Pancreas (tissue), 10 donors: Measurements from ENCODE around the gene KCND2. TPM values are rescaled to one million over a fixed set of nuclear protein-coding genes. Genes with fewer than 3 reads are reported as not detected.

Experiments
- ATAC-seq, 4 donors: fragments of 200-7000 bp; cut with Tn5 transposase; one replicate each; pipeline versions ENCODE4 v1.8.0 to v1.9.1; 2020; ENCODE audit warnings: mild to moderate bottlenecking in 4 of 4, moderate library complexity in 4 of 4
- DNase-seq, 6 donors: peaks; one replicate each; pipeline ENCODE4 v3.0.0-alpha.2; 2020
- FAIRE-seq: peaks from 2 replicates; lab custom pipeline; 2012; peaks lifted over from hg19 to GRCh38; lab: Jason Lieb, UNC
- H3K27ac ChIP-seq, 4 donors: fragments of 200-600 bp; sonication (generic); 1 replicate in 3 of 4; 2 replicates in 1 of 4; pipeline versions ENCODE4 v1.5.0 to v1.8.0; 2020
- H3K27me3 ChIP-seq, 4 donors: fragments of 200-600 bp; one replicate each; pipeline ENCODE4 v1.8.0; 2021
- H3K36me3 ChIP-seq, 3 donors: fragments of 200-600 bp; sonication (generic) in 1 of 3; one replicate each; pipeline versions ENCODE4 v1.5.0 to v1.8.0; 2020 to 2021
- H3K4me1 ChIP-seq, 3 donors: fragments of 200-600 bp; one replicate each; pipeline ENCODE4 v1.8.0; 2021
- H3K4me3 ChIP-seq, 4 donors: fragments of 200-600 bp; sonication (generic) in 2 of 4; one replicate each; pipeline versions ENCODE4 v1.5.0 to v1.8.0; 2020 to 2021
- H3K9me3 ChIP-seq, 4 donors: fragments of 200-600 bp; one replicate each; pipeline ENCODE4 v1.8.0; 2021
- WGBS, 2 donors: extraction: QIAGEN DNeasy Blood & Tissue Kit; methylation state at CpG; one replicate each; pipeline ENCODE4 v1.1.7; 2013; 5-methylcytosine and 5-hydroxymethylcytosine counted together
- intact Hi-C, 3 donors: fragments of 100-400 bp; cut with DNase I; formaldehyde crosslinking; loops; one replicate each; pipeline versions ENCODE4 v1.11.1 to v1.14.2; 2022
- polyA plus RNA-seq, 2 donors: library from polyadenylated mRNA; stranded (reverse); fragments of 200-250 nt; gene quantifications; one replicate each; pipeline ENCODE4 v1.2.3, GENCODE V29; 2013
- total RNA-seq, 6 donors: library from RNA; stranded (reverse); fragmentation: NEBNext Ultra II Directional in 4 of 6; extraction: Animal tissue kit (Norgen Biotek cat#: 25700) in 4 of 6; gene quantifications; one replicate each; pipeline versions ENCODE4 v1.2.1 to v1.2.4, GENCODE V29; 2021 to 2023
- TF ChIP-seq, protein P1 (sequence below), 4 donors: fragments of 200-600 bp; sonication (generic) in 3 of 4; IDR thresholded peaks; one replicate each; pipeline versions ENCODE4 v1.5.0 to v1.8.0; 2021; ENCODE audit warnings: antibody characterized with exemption in 4 of 4
- donor health status: healthy with polysubstance abuse.
- donor health status: DM: no; HTN: no; CAD: no; lungs with moderate emphysema.
- donor health status: DM: no; HTN: no; CAD: no.
- donor health status: control.
- donor health status: control.
- donor health status: Bipolar disorder and iron deficiency.
- donor health status: DM: yes; HTN: yes; CAD: no.
- donor health status: DM: no; HTN: no; CAD: no.
- donor health status: DM: no; HTN: no; CAD: no.
- donor health status: DM: yes; HTN: yes; CAD: no.

The KCND2 gene
- total and polyA plus RNA-seq, 8 donors: 0.11 to 1.2 (median 0.27) TPM

DNA sequence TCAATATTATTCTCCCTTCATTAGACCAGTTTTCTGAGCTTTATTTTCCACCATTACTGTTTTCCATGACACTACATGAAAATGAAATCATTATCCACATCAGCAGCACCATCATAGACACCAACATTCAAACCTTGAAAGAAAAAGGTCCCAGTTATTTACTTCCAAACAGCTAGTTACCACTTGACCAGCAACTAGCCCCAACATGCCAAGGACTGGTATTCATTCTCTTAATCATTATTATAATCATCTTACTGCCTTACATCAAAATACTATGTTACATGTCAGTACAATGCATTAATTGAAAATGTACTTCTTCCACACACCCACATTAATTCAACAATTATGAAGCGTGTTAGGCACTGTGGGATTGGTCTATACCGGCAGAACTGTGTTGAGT, 385.5 kb downstream of the KCND2 start:
- 75 to 87% methylated on average over 2 of the region's 2 CpGs for WGBS, 2 donors
- no peak for FAIRE-seq
- TF ChIP-seq, protein P1, sequence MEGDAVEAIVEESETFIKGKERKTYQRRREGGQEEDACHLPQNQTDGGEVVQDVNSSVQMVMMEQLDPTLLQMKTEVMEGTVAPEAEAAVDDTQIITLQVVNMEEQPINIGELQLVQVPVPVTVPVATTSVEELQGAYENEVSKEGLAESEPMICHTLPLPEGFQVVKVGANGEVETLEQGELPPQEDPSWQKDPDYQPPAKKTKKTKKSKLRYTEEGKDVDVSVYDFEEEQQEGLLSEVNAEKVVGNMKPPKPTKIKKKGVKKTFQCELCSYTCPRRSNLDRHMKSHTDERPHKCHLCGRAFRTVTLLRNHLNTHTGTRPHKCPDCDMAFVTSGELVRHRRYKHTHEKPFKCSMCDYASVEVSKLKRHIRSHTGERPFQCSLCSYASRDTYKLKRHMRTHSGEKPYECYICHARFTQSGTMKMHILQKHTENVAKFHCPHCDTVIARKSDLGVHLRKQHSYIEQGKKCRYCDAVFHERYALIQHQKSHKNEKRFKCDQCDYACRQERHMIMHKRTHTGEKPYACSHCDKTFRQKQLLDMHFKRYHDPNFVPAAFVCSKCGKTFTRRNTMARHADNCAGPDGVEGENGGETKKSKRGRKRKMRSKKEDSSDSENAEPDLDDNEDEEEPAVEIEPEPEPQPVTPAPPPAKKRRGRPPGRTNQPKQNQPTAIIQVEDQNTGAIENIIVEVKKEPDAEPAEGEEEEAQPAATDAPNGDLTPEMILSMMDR (IDR thresholded peaks at IDR 0.05): no peak
- intact Hi-C loops: no loop called here
- H3K4me1 ChIP-seq: no peaks in the 10 kb centered on the region
- DNase-seq: no peak
- no peak for ATAC-seq
- no peaks in the 10 kb centered on the region for H3K9me3 ChIP-seq
- H3K27ac ChIP-seq: no peak overlapping the region
- no peaks in the 10 kb centered on the region for H3K36me3 ChIP-seq
- H3K4me3 ChIP-seq: no peak overlapping the region
- peaks cover 0 to 6% (median 0%) of the 10 kb centered on the region in 4 donors for H3K27me3 ChIP-seq

DNA sequence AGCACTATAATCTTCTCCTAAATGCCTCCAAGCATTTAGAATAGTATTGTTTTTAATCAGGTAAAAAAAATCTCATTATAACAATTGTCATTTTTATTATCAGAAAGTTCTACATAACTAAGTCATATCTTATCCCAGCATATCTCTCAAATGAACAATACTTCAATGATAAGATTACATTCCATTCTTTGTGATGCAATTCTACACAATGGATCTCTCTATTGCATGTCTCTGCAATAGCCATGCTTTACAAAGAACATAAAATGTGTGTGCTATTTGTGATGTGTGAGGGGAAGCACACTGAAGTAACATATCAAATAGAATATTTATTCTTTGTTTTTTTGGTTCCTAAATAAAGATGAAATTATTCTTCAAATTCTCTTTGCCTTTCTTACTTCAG, 389.3 kb downstream of the KCND2 start:
- Histone ChIP-seq H3K4me1 (no peaks in the 10 kb centered on the region), H3K27ac (no peak overlapping the region), H3K9me3 (no peaks in the 10 kb centered on the region), H3K27me3 (no peaks in the 10 kb centered on the region), H3K4me3 (no peak overlapping the region), H3K36me3 (no peaks in the 10 kb centered on the region)
- TF ChIP-seq, protein P1 (IDR thresholded peaks at IDR 0.05): no peak
- FAIRE-seq (no peak), DNase-seq (no peak), ATAC-seq (no peak)
- intact Hi-C loops: no loop called here

DNA sequence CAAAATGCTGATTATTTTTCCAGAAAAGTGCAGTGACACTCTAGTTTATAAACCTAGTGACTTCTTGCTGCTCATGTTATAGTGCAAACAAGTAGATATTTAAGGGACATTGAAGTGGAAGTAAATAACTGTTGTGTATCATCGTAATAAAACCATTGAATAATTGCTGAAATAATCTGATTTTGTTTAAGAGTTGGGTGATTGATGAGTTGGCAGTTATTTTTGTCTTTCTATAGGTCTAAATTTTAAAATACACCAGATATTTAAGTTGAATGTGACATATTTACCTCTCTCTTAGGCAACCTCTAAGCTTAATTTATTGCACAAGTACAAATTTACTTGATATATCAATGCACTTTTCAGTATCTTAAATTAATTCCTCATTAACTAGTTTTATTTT, 392.1 kb downstream of the KCND2 start:
- H3K27me3 ChIP-seq: no peaks in the 10 kb centered on the region
- no peaks in the 10 kb centered on the region for H3K9me3 ChIP-seq
- FAIRE-seq (no peak), ATAC-seq (no peak), DNase-seq (no peak)
- WGBS, 2 donors: 67 to 73% methylated on average over 1 of the region's 1 CpG
- no peak overlapping the region for H3K27ac ChIP-seq
- intact Hi-C loops: no loop called here
- H3K36me3 ChIP-seq: no peaks in the 10 kb centered on the region
- TF ChIP-seq, protein P1 (IDR thresholded peaks at IDR 0.05): no peak
- H3K4me3 ChIP-seq: no peak overlapping the region
- H3K4me1 ChIP-seq: no peaks in the 10 kb centered on the region

DNA sequence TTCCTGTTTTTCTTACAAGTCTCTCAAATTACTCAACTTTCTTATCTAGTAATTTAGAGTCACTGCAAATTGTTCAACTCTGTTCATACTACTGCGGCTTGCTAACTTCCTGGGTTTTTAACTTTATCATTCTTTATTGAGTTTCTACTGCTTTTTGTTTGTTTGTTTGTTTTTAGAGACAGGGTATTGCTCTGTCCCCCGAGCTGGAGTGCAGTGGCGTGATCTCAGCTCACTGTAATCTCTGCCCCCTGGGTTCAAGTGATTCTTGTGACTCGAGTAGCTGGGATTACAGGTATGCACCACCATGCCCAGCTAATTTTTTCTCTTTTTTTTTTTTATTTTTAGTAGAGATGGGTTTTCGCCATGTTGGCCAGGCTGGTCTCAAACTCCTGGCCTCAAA, 402.1 kb downstream of the KCND2 start:
- intact Hi-C loops: no loop called here
- TF ChIP-seq, protein P1 (IDR thresholded peaks at IDR 0.05): no peak
- Histone ChIP-seq H3K36me3 (no peaks in the 10 kb centered on the region), H3K9me3 (no peaks in the 10 kb centered on the region), H3K27ac (no peak overlapping the region), H3K27me3 (no peaks in the 10 kb centered on the region), H3K4me3 (no peak overlapping the region), H3K4me1 (no peaks in the 10 kb centered on the region)
- WGBS, 2 donors: 73 to 87% methylated on average over 5 of the region's 5 CpGs
- ATAC-seq: no peak
- no peak for DNase-seq
- FAIRE-seq: no peak

DNA sequence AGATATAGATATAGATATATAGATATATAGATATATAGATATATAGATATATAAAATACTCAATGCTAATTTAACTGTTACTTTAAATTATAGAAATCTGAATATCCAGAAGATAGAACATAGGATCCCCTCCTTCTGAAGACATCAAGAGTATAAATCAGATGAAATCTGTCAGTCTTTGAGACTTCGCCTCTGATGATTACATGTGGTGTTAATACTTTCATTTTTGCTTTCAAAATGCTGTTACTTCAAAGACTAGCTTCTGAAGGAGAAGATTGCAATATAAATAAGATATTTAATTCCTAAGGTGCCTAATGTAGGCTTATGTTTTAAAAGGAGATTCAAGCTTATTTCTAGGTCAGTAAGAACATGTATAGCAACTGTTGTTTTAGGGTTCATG, 404.6 kb downstream of the KCND2 start:
- Histone ChIP-seq H3K9me3 (no peaks in the 10 kb centered on the region), H3K4me3 (no peak overlapping the region), H3K27me3 (no peaks in the 10 kb centered on the region), H3K27ac (no peak overlapping the region), H3K36me3 (no peaks in the 10 kb centered on the region), H3K4me1 (no peaks in the 10 kb centered on the region)
- intact Hi-C loops: no loop called here
- 90 to 92% methylated on average over 1 of the region's 1 CpG for WGBS, 2 donors
- no peak for ATAC-seq
- no peak for DNase-seq
- FAIRE-seq: no peak
- TF ChIP-seq, protein P1 (IDR thresholded peaks at IDR 0.05): no peak
